GM18505 (cell line): ENCODE data around the gene TNIP1.
A peak's percentile ranks its signal among the peaks of the same experiment; 100 is the strongest.

Experiments
- ATAC-seq: cut with Tn5 transposase; IDR thresholded peaks from one replicate; pipeline ENCODE4 v1.9.1; 2021; ENCODE audit not compliant: unreplicated experiment
- POLR2A ChIP-seq: IDR thresholded peaks from 4 replicates; pipeline ENCODE4 v1.6.1; 2011; ENCODE audit warnings: borderline replicate concordance; ENCODE audit not compliant: insufficient read depth, insufficient read length; ENCODE audit errors: extremely low read depth

The TNIP1 gene

GRCh38 chr5:151023651-151024050 lies 57.2 kb downstream of the TNIP1 start:
- no peak for ATAC-seq
- no peak for TF ChIP-seq POLR2A

GRCh38 chr5:151023047-151023615 lies 57.7 kb downstream of the TNIP1 start:
- no peak for ATAC-seq
- TF ChIP-seq POLR2A: no peak

GRCh38 chr5:151022511-151023018 lies 58.3 kb downstream of the TNIP1 start:
- TF ChIP-seq POLR2A: no peak

GRCh38 chr5:151021746-151022145 lies 59.1 kb downstream of the TNIP1 start:
- no peak for TF ChIP-seq POLR2A
- no peak for ATAC-seq

More at GRCh38 chr5:151022511-151023018, 58.3 kb downstream of the TNIP1 start:
- ATAC-seq: no peak

GRCh38 chr5:151020304-151021110 lies 60.3 kb downstream of the TNIP1 start, which contains the start of gene GPX3:
TSS of gene GPX3 (plus strand) at chr5:151020591. CDS start at chr5:151020655, 64 bp downstream.
- peak; percentile 79 for ATAC-seq
- no peak for TF ChIP-seq POLR2A

- no peak for TF ChIP-seq POLR2A
- no peak for ATAC-seq
Measured at GRCh38 chr5:151019331-151019730, 61.5 kb downstream of the TNIP1 start.

- no peak for ATAC-seq
- TF ChIP-seq POLR2A: no peak
Measured at GRCh38 chr5:151018846-151019245, 62.0 kb downstream of the TNIP1 start.

- no peak for TF ChIP-seq POLR2A
- ATAC-seq: no peak
Measured at GRCh38 chr5:151017897-151018296, 62.9 kb downstream of the TNIP1 start.

- TF ChIP-seq POLR2A: no peak
- ATAC-seq: no peak
Measured at GRCh38 chr5:151016700-151017099, 64.1 kb downstream of the TNIP1 start.

GRCh38 chr5:151015974-151016587 lies 64.8 kb downstream of the TNIP1 start:
- no peak for ATAC-seq
- TF ChIP-seq POLR2A: no peak

- no peak for TF ChIP-seq POLR2A
- no peak for ATAC-seq
Measured at GRCh38 chr5:151014680-151015343, 66.0 kb downstream of the TNIP1 start.

- no peak for TF ChIP-seq POLR2A
- no peak for ATAC-seq
Measured at GRCh38 chr5:151012862-151013261, 68.0 kb downstream of the TNIP1 start.

GRCh38 chr5:151008906-151009305 lies 71.9 kb downstream of the TNIP1 start:
- ATAC-seq: no peak
- no peak for TF ChIP-seq POLR2A
